WTC11 (cell line): Measurements from ENCODE around the gene MYO19. TPM values are rescaled to one million over a fixed set of nuclear protein-coding genes. Genes with fewer than 3 reads are reported as not detected.
"Not testable (repeated sequence)": the region's sequence is repeated elsewhere in the genome, so short reads cannot be mapped to it uniquely, and the experiment has no call there.

ENCODE experiments used
- ATAC-seq: fragments of 200-7000 bp; cut with Tn5 transposase; 2 replicates; pipeline ENCODE4 v1.10.0; 2021; ENCODE audit warnings: mild to moderate bottlenecking, moderate library complexity
- CTCF ChIA-PET: fragments of 300-600 bp; sonication (Branson Sonifier 250); formaldehyde crosslinking; loops from one replicate; lab custom pipeline; 2021; ENCODE audit warnings: antibody characterized with exemption; lab: Charles Lee
- POLR2A ChIA-PET: fragments of 350-600 bp; sonication (Branson Sonifier 250); formaldehyde crosslinking; loops from one replicate; lab custom pipeline; 2021; ENCODE audit warnings: antibody characterized with exemption; lab: Charles Lee
- DNase-seq: peaks from one replicate; pipeline ENCODE4 v3.0.0; 2021; ENCODE audit warnings: low spot score
- H3K27ac Mint-ChIP-seq: 2 replicates; pipeline ENCODE4 v1.8.0; 2021; ENCODE audit warnings: mixed read lengths
- H3K27me3 Mint-ChIP-seq: 2 replicates; pipeline ENCODE4 v1.8.0; 2021; ENCODE audit warnings: low read depth, mild to moderate bottlenecking, moderate library complexity, mixed read lengths
- H3K36me3 Mint-ChIP-seq: 2 replicates; pipeline ENCODE4 v1.8.0; 2021; ENCODE audit warnings: mixed read lengths
- H3K4me1 Mint-ChIP-seq: 2 replicates; pipeline ENCODE4 v1.8.0; 2022; ENCODE audit warnings: mixed read lengths
- H3K4me3 Mint-ChIP-seq: 2 replicates; pipeline ENCODE4 v1.8.0; 2021; ENCODE audit warnings: mild to moderate bottlenecking, moderate library complexity, mixed read lengths
- H3K9me3 Mint-ChIP-seq: 2 replicates; pipeline ENCODE4 v1.8.0; 2021; ENCODE audit warnings: mixed read lengths
- CREM ChIP-seq: sonication (generic); formaldehyde crosslinking; IDR thresholded peaks from 2 replicates; pipeline ENCODE4 v1.8.1; 2022; ENCODE audit warnings: mild to moderate bottlenecking, missing genetic modification reagents, moderate library complexity
- ELF4 ChIP-seq: sonication (generic); formaldehyde crosslinking; IDR thresholded peaks from 2 replicates; pipeline ENCODE4 v1.8.1; 2022; ENCODE audit warnings: low read depth, mild to moderate bottlenecking, moderate library complexity, missing genetic modification reagents
- ESRRA ChIP-seq: sonication (generic); formaldehyde crosslinking; IDR thresholded peaks from 2 replicates; pipeline ENCODE4 v1.8.1; 2022; ENCODE audit warnings: mild to moderate bottlenecking, missing genetic modification reagents, borderline replicate concordance
- ETV6 ChIP-seq: sonication (generic); formaldehyde crosslinking; IDR thresholded peaks from 2 replicates; pipeline ENCODE4 v1.8.1; 2022; ENCODE audit warnings: mild to moderate bottlenecking, missing genetic modification reagents
- FOXK1 ChIP-seq: sonication (generic); formaldehyde crosslinking; IDR thresholded peaks from 2 replicates; pipeline ENCODE4 v1.8.0; 2022; ENCODE audit warnings: mild to moderate bottlenecking, moderate library complexity, missing genetic modification reagents
- FOXP1 ChIP-seq: sonication (generic); formaldehyde crosslinking; IDR thresholded peaks from 2 replicates; pipeline ENCODE4 v1.8.0; 2022; ENCODE audit warnings: missing genetic modification reagents, mild to moderate bottlenecking, moderate library complexity, borderline replicate concordance
- JUN ChIP-seq: sonication (generic); formaldehyde crosslinking; IDR thresholded peaks from 2 replicates; pipeline ENCODE4 v1.8.0; 2023; ENCODE audit warnings: mild to moderate bottlenecking, missing genetic modification reagents
- NFATC4 ChIP-seq: fragments of 250-450 bp; sonication (Bioruptor Pico); IDR thresholded peaks from 2 replicates; pipeline ENCODE4 v1.9.0; 2021; ENCODE audit warnings: mild to moderate bottlenecking
- NFE2L1 ChIP-seq: sonication (generic); formaldehyde crosslinking; IDR thresholded peaks from 2 replicates; pipeline ENCODE4 v1.8.1; 2023; ENCODE audit warnings: missing genetic modification reagents
- NR1H2 ChIP-seq: sonication (generic); formaldehyde crosslinking; IDR thresholded peaks from 2 replicates; pipeline ENCODE4 v1.9.0; 2021; ENCODE audit warnings: mild to moderate bottlenecking, moderate library complexity, missing genetic modification reagents
- OVOL2 ChIP-seq: fragments of 250-450 bp; sonication (Bioruptor Pico); IDR thresholded peaks from 2 replicates; pipeline ENCODE4 v1.9.0; 2021; ENCODE audit warnings: mild to moderate bottlenecking, borderline replicate concordance
- SMAD4 ChIP-seq: sonication (generic); formaldehyde crosslinking; IDR thresholded peaks from 2 replicates; pipeline ENCODE4 v1.8.0; 2022; ENCODE audit warnings: mild to moderate bottlenecking, missing genetic modification reagents
- STAT6 ChIP-seq: sonication (generic); formaldehyde crosslinking; conservative IDR thresholded peaks from 2 replicates; pipeline ENCODE4 v1.8.1; 2023; ENCODE audit warnings: mild to moderate bottlenecking, low read depth, missing genetic modification reagents, moderate library complexity
- TP53 ChIP-seq: sonication (generic); formaldehyde crosslinking; IDR thresholded peaks from 2 replicates; pipeline ENCODE4 v1.8.1; 2023; ENCODE audit warnings: mild to moderate bottlenecking, missing genetic modification reagents
- total RNA-seq: library from RNA; stranded (reverse); gene quantifications from 3 replicates; pipeline ENCODE4 v1.2.3, GENCODE V29; 2021
- TF ChIP-seq, protein P1 (sequence below): sonication (generic); formaldehyde crosslinking; IDR thresholded peaks from 2 replicates; pipeline ENCODE4 v1.8.0; 2023; ENCODE audit warnings: missing genetic modification reagents
- TF ChIP-seq, protein P2 (sequence below): sonication (generic); formaldehyde crosslinking; IDR thresholded peaks from 2 replicates; pipeline ENCODE4 v1.8.0; 2022; ENCODE audit warnings: mild to moderate bottlenecking, missing genetic modification reagents
- TF ChIP-seq, protein P3 (sequence below): sonication (generic); formaldehyde crosslinking; IDR thresholded peaks from 2 replicates; pipeline ENCODE4 v1.8.1; 2022; ENCODE audit warnings: low read depth, mild to moderate bottlenecking, moderate library complexity, missing genetic modification reagents, borderline replicate concordance

Gene MYO19
- total RNA-seq, 1 experiment from 2014 or later, result 146 TPM

DNA sequence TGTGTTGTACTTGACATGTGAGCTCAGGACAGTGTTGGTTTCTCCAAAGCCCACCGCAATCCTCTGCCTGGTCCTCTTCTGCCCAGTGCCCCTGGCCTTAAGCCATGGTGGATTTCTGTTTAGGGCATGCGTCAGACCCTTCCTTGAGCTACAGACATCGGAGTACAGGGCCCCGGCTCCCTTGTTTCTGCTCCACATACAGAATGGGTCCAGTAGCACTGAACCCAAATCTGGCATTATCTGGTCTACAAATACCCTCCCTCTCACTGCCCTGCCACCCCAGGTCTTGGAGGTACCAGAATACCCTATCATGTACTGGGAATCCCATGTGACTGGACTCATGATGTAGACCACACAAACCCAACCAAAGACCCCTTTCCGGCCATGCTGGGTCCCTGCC is 75.6 kb downstream of the MYO19 start:
- Mint-ChIP-seq H3K4me1 (no peaks in the 10 kb centered on the region), H3K27me3 (peaks cover 20% of the 10 kb centered on the region), H3K36me3 (no peaks in the 10 kb centered on the region), H3K9me3 (no peaks in the 10 kb centered on the region), H3K4me3 (no peak overlapping the region), H3K27ac (no peak overlapping the region)
- TF ChIP-seq, protein P1, sequence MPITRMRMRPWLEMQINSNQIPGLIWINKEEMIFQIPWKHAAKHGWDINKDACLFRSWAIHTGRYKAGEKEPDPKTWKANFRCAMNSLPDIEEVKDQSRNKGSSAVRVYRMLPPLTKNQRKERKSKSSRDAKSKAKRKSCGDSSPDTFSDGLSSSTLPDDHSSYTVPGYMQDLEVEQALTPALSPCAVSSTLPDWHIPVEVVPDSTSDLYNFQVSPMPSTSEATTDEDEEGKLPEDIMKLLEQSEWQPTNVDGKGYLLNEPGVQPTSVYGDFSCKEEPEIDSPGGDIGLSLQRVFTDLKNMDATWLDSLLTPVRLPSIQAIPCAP (CRISPR knock-in tag), result no peak
- TF ChIP-seq NFATC4 (CRISPR knock-in tag) (no peak), ELF4 (CRISPR knock-in tag) (no peak), TP53 (CRISPR knock-in tag) (no peak), ESRRA (no peak), NFE2L1 (no peak), NR1H2 (CRISPR knock-in tag) (no peak), SMAD4 (CRISPR knock-in tag) (no peak), OVOL2 (CRISPR knock-in tag) (no peak), FOXP1 (CRISPR knock-in tag) (no peak), STAT6 (no peak), CREM (CRISPR knock-in tag) (no peak), ETV6 (CRISPR knock-in tag) (no peak), FOXK1 (CRISPR knock-in tag) (no peak), JUN (CRISPR knock-in tag) (no peak)
- TF ChIP-seq, protein P2, sequence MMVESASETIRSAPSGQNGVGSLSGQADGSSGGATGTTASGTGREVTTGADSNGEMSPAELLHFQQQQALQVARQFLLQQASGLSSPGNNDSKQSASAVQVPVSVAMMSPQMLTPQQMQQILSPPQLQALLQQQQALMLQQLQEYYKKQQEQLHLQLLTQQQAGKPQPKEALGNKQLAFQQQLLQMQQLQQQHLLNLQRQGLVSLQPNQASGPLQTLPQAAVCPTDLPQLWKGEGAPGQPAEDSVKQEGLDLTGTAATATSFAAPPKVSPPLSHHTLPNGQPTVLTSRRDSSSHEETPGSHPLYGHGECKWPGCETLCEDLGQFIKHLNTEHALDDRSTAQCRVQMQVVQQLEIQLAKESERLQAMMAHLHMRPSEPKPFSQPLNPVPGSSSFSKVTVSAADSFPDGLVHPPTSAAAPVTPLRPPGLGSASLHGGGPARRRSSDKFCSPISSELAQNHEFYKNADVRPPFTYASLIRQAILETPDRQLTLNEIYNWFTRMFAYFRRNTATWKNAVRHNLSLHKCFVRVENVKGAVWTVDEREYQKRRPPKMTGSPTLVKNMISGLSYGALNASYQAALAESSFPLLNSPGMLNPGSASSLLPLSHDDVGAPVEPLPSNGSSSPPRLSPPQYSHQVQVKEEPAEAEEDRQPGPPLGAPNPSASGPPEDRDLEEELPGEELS (CRISPR knock-in tag), result no peak
- TF ChIP-seq, protein P3, sequence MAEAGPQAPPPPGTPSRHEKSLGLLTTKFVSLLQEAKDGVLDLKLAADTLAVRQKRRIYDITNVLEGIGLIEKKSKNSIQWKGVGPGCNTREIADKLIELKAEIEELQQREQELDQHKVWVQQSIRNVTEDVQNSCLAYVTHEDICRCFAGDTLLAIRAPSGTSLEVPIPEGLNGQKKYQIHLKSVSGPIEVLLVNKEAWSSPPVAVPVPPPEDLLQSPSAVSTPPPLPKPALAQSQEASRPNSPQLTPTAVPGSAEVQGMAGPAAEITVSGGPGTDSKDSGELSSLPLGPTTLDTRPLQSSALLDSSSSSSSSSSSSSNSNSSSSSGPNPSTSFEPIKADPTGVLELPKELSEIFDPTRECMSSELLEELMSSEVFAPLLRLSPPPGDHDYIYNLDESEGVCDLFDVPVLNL (CRISPR knock-in tag), result no peak
- ChIA-PET POLR2A (no interaction called here), CTCF (interaction anchor here (2.5 kb wide), 1 partner anchor 24 kb away, joined by 10 read pairs; no protein-coding TSS in a partner anchor)
- ATAC-seq (no peak), DNase-seq (no peak)

DNA sequence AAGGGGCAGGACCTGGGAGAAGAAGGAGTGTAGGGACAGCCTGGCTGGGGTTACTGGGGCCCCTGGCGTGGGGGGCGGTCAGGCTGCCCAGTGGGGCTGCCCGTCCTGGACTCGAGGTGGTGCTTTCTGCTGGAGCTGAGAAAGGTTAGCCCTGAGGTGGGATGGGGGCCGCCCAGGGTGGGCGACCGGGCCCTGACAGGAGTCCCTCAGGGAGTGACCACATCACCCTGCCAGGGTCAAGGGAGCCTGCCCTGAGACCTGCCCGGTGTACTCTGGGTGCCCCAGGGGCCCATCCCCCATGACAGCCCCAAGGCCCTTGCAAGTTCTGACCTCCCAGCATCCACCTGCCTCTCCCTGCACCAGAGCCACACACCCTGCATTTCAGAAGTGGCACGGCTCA is 77.0 kb downstream of the MYO19 start:
- H3K4me1 Mint-ChIP-seq, H3K27ac Mint-ChIP-seq, POLR2A ChIA-PET, ATAC-seq, H3K4me3 Mint-ChIP-seq, DNase-seq, H3K27me3 Mint-ChIP-seq, H3K9me3 Mint-ChIP-seq, H3K36me3 Mint-ChIP-seq: not testable (repeated sequence)
- CTCF ChIA-PET, result interaction anchor here (2.5 kb wide), 1 partner anchor 25 kb away, joined by 10 read pairs; no protein-coding TSS in a partner anchor

DNA sequence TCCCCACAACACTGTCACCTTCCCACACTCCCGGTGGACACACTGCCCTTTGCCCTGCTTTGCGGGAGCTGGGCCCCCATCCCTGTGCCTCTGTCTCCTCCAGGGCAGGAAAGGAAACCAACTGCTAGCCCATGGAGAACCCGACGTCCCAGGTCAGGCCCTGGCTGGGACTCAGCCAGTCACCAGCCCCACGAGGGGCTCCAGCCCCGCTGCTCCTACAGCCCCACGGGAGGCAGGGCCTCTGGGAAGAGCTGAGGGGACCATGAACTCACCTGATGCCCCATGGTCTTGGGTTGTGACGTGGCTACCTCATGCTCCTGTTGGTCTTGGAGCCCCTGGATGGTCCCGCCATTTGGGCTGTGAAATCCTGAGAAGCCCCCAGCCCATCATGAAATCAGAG is 81.8 kb downstream of the MYO19 start:
- H3K27ac Mint-ChIP-seq, H3K27me3 Mint-ChIP-seq, H3K9me3 Mint-ChIP-seq, DNase-seq, CTCF ChIA-PET, POLR2A ChIA-PET, H3K4me3 Mint-ChIP-seq, H3K4me1 Mint-ChIP-seq, H3K36me3 Mint-ChIP-seq, ATAC-seq: not testable (repeated sequence)

DNA sequence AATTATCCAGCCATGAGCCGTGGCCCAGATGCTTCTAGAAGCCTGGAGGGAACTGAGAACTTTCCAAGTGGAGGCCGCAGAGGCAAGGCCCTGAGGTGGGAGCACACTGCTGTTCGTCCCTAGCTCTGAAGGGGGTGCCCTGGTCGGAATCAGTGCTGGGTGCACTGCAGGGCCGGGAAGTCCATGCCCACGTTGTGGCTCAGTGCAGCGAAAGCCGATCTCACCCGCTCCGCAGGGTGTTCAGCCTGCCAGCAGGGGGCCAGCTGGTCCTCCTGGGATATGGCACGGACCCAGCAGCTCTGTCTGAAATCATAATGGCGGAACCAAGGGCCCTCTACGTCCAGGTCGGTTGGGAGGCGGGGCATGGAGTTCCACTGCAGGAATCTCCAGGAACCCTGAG is 84.7 kb downstream of the MYO19 start:
- ATAC-seq, CTCF ChIA-PET, H3K36me3 Mint-ChIP-seq: not testable (repeated sequence)

More for the DNA sequence above, 84.7 kb downstream of the MYO19 start:
- H3K27me3 Mint-ChIP-seq, H3K9me3 Mint-ChIP-seq, DNase-seq, POLR2A ChIA-PET, H3K4me3 Mint-ChIP-seq, H3K27ac Mint-ChIP-seq, H3K4me1 Mint-ChIP-seq: not testable (repeated sequence)
